Endodermal cell (in vitro differentiated cells): Measurements from ENCODE around the gene MICALL1. TPM values are rescaled to one million over a fixed set of nuclear protein-coding genes. Genes with fewer than 3 reads are reported as not detected.

Experiments
- DNase-seq: peaks from one replicate; pipeline ENCODE4 v3.0.0-alpha.2; 2017
- H3K27ac ChIP-seq: 2 replicates; pipeline ENCODE4 v1.5.1; 2013; ENCODE audit warnings: mild to moderate bottlenecking, low read depth, low read length, moderate library complexity
- H3K27me3 ChIP-seq: 2 replicates; pipeline ENCODE4 v1.6.1; 2013; ENCODE audit warnings: mild to moderate bottlenecking, low read length, moderate library complexity; ENCODE audit not compliant: insufficient read depth, control insufficient read depth, poor library complexity, severe bottlenecking
- H3K36me3 ChIP-seq: 2 replicates; pipeline ENCODE4 v1.7.0; 2013; ENCODE audit warnings: mild to moderate bottlenecking, low read length, moderate library complexity; ENCODE audit not compliant: control insufficient read depth, insufficient read depth
- H3K4me1 ChIP-seq: one replicate; pipeline ENCODE4 v1.7.0; 2013; ENCODE audit warnings: low read length; ENCODE audit not compliant: control insufficient read depth, insufficient read depth
- H3K4me3 ChIP-seq: 2 replicates; pipeline ENCODE4 v1.5.1; 2013; ENCODE audit warnings: mild to moderate bottlenecking, low read length, moderate library complexity
- H3K9ac ChIP-seq: 2 replicates; pipeline ENCODE4 v1.6.1; 2013; ENCODE audit warnings: mild to moderate bottlenecking, low read length, moderate library complexity; ENCODE audit not compliant: poor library complexity, severe bottlenecking; ENCODE audit errors: extremely low read depth
- H3K9me3 ChIP-seq: 2 replicates; pipeline ENCODE4 v1.6.1; 2013; ENCODE audit warnings: mild to moderate bottlenecking, low read length, moderate library complexity; ENCODE audit not compliant: control insufficient read depth
- H3K27ac Mint-ChIP-seq: 2 replicates; pipeline ENCODE4 v1.8.0; 2020; ENCODE audit warnings: mixed read lengths
- H3K27me3 Mint-ChIP-seq: 2 replicates; pipeline ENCODE4 v1.8.0; 2021; ENCODE audit warnings: mild to moderate bottlenecking, mixed read lengths; ENCODE audit not compliant: insufficient read depth
- H3K36me3 Mint-ChIP-seq: 2 replicates; pipeline ENCODE4 v1.8.0; 2020; ENCODE audit warnings: low read depth, mixed read lengths
- H3K4me1 Mint-ChIP-seq: 2 replicates; pipeline ENCODE4 v1.8.0; 2020; ENCODE audit warnings: mixed read lengths
- H3K4me3 Mint-ChIP-seq: 2 replicates; pipeline ENCODE4 v1.8.0; 2020; ENCODE audit warnings: mild to moderate bottlenecking, moderate library complexity, mixed read lengths
- H3K9me3 Mint-ChIP-seq: 2 replicates; pipeline ENCODE4 v1.8.0; 2020; ENCODE audit warnings: mild to moderate bottlenecking, mixed read lengths
- CTCF ChIP-seq: fragments of 200-600 bp; sonication (generic); conservative IDR thresholded peaks from 2 replicates; pipeline ENCODE4 v1.5.0; 2021; ENCODE audit warnings: antibody characterized with exemption, mild to moderate bottlenecking
- WGBS, 2 experiments: methylation state at CpG; one replicate each; pipeline versions ENCODE4 v1.1.5 to v1.1.7; 2013; ENCODE audit warnings: missing lambda C conversion rate in 2 of 2, mixed read lengths in 1 of 2; ENCODE audit not compliant: insufficient coverage in 1 of 2, insufficient read length in 1 of 2; 5-methylcytosine and 5-hydroxymethylcytosine counted together
- total RNA-seq, 2 donors: library from RNA; stranded (reverse); fragmentation: NEBNext Ultra II Directional in 1 of 2; extraction: Animal tissue kit (Norgen Biotek cat#: 25700) in 1 of 2; gene quantifications; 2 replicates in 1 of 2; 3 replicates in 1 of 2; pipeline ENCODE4 v1.2.1, GENCODE V29; 2021

The MICALL1 gene
- total RNA-seq, 2 donors from 2014 or later: 33.5 to 36.6 TPM

GRCh38 chr22:37933711-37934376 is 27.7 kb downstream of the MICALL1 start:
- peaks cover 46% of the 10 kb centered on the region for H3K36me3 Mint-ChIP-seq

GRCh38 chr22:37940698-37941376 is 34.7 kb downstream of the MICALL1 start:
- Mint-ChIP-seq H3K9me3 (no peaks in the 10 kb centered on the region), H3K4me3 (no peak overlapping the region), H3K4me1 (no peaks in the 10 kb centered on the region), H3K36me3 (peaks cover 33% of the 10 kb centered on the region), H3K27ac (no peak overlapping the region), H3K27me3 (no peaks in the 10 kb centered on the region)
- no peak for TF ChIP-seq CTCF
- no peaks in the 10 kb centered on the region for H3K9me3 ChIP-seq
- no peaks in the 10 kb centered on the region for H3K27me3 ChIP-seq
- no peaks in the 10 kb centered on the region for H3K4me1 ChIP-seq
- DNase-seq: no peak
- no peak overlapping the region for H3K27ac ChIP-seq
- no peak overlapping the region for H3K4me3 ChIP-seq
- peaks cover 21% of the 10 kb centered on the region for H3K36me3 ChIP-seq
- no peak overlapping the region for H3K9ac ChIP-seq
- 87 to 96% methylated on average over 6 to 12 of the region's 12 CpGs for WGBS, 2 experiments

More at GRCh38 chr22:37933711-37934376, 27.7 kb downstream of the MICALL1 start:
- H3K4me1 ChIP-seq: no peaks in the 10 kb centered on the region
- H3K9me3 Mint-ChIP-seq: no peaks in the 10 kb centered on the region
- H3K27ac ChIP-seq: no peak overlapping the region
- no peak overlapping the region for H3K4me3 Mint-ChIP-seq
- peaks cover 30% of the 10 kb centered on the region for H3K36me3 ChIP-seq
- peaks cover 24% of the 10 kb centered on the region for H3K27me3 Mint-ChIP-seq
- H3K9ac ChIP-seq: no peak overlapping the region
- DNase-seq: peak; percentile 99
- 5 to 25% methylated on average over 8 to 13 of the region's 13 CpGs for WGBS, 2 experiments
- H3K27ac Mint-ChIP-seq: peak overlapping the region; percentile 74
- peak; percentile 98 for TF ChIP-seq CTCF
- H3K4me1 Mint-ChIP-seq: peaks cover 5% of the 10 kb centered on the region
- peaks cover 42% of the 10 kb centered on the region for H3K27me3 ChIP-seq
- H3K9me3 ChIP-seq: no peaks in the 10 kb centered on the region
- no peak overlapping the region for H3K4me3 ChIP-seq

- Mint-ChIP-seq H3K9me3 (no peaks in the 10 kb centered on the region), H3K36me3 (peaks cover 27% of the 10 kb centered on the region), H3K4me1 (no peaks in the 10 kb centered on the region), H3K27ac (no peak overlapping the region), H3K4me3 (no peak overlapping the region), H3K27me3 (no peaks in the 10 kb centered on the region)
- Histone ChIP-seq H3K27ac (no peak overlapping the region), H3K27me3 (no peaks in the 10 kb centered on the region), H3K4me3 (no peak overlapping the region), H3K9ac (no peak overlapping the region), H3K36me3 (peaks cover 21% of the 10 kb centered on the region), H3K9me3 (no peaks in the 10 kb centered on the region), H3K4me1 (no peaks in the 10 kb centered on the region)
- no peak for DNase-seq
- 99 to 100% methylated on average over 7 to 8 of the region's 8 CpGs for WGBS, 2 experiments
- TF ChIP-seq CTCF: no peak
Observed at GRCh38 chr22:37942133-37942532, 36.0 kb downstream of the MICALL1 start.
